PC-3 (cell line): ENCODE measurements around the gene RNF183.

Experiments
- CTCF ChIP-seq: fragments of 300-600 bp; sonication (generic); conservative IDR thresholded peaks from 2 replicates; pipeline ENCODE4 v1.5.1; 2017; ENCODE audit warnings: antibody characterized with exemption, low read depth, mild to moderate bottlenecking, low read length
- EZH2 ChIP-seq: fragments of 300-600 bp; sonication (generic); IDR thresholded peaks from one replicate; pipeline ENCODE4 v1.6.1; 2017; ENCODE audit warnings: antibody characterized with exemption, mild to moderate bottlenecking, low read length; ENCODE audit not compliant: unreplicated experiment
- EZH2phosphoT487 ChIP-seq: fragments of 300-600 bp; sonication (generic); IDR thresholded peaks from 2 replicates; pipeline ENCODE4 v1.6.1; 2018; ENCODE audit warnings: mild to moderate bottlenecking, antibody characterized with exemption, low read length, borderline replicate concordance

- TF ChIP-seq CTCF (no peak), EZH2phosphoT487 (no peak), EZH2 (no peak)
Observed at GRCh38 chr9:113349445-113350094, 46.4 kb upstream of the RNF183 start, which contains the start of gene BSPRY.
